Astrocyte of the cerebellum (primary cell): Measurements from ENCODE around the gene HLA-DMB.

Experiments used
- DNase-seq: peaks from one replicate; pipeline ENCODE4 v3.0.0-alpha.2; 2011; ENCODE audit warnings: low read depth
- H3K4me3 ChIP-seq: 2 replicates; pipeline ENCODE4 v1.5.1; 2011; ENCODE audit warnings: mild to moderate bottlenecking, low read depth, low read length, moderate library complexity
- CTCF ChIP-seq: IDR thresholded peaks from 2 replicates; pipeline ENCODE4 v1.5.1; 2012; ENCODE audit warnings: low read length, low read depth, moderate library complexity, mild to moderate bottlenecking; ENCODE audit errors: missing control alignments
- in situ Hi-C: cut with HindIII; loops from 2 replicates; pipeline ENCODE4 v1.10.0; 2017; ENCODE audit warnings: low sequenced_read_pairs

The HLA-DMB gene

GRCh38 chr6:32950010-32950409 lies 9.2 kb upstream of the HLA-DMB start:
- TF ChIP-seq CTCF: no peak
- in situ Hi-C loops: no loop called here
- H3K4me3 ChIP-seq: no peak overlapping the region
- DNase-seq: no peak

GRCh38 chr6:32949113-32949512 lies 8.3 kb upstream of the HLA-DMB start:
- DNase-seq: no peak
- TF ChIP-seq CTCF: no peak
- no peak overlapping the region for H3K4me3 ChIP-seq
- in situ Hi-C loops: loop anchor here (5.0 kb wide), 1 partner anchor 37 kb away; no protein-coding TSS in a partner anchor

GRCh38 chr6:32947552-32948465 lies 7.0 kb upstream of the HLA-DMB start:
- H3K4me3 ChIP-seq: no peak overlapping the region
- in situ Hi-C loops: loop anchor here (5.0 kb wide), 1 partner anchor 36 kb away; no protein-coding TSS in a partner anchor
- TF ChIP-seq CTCF: peak; percentile 60
- no peak for DNase-seq

- TF ChIP-seq CTCF: no peak
- in situ Hi-C loops: loop anchor here (5.0 kb wide), 1 partner anchor 35 kb away; no protein-coding TSS in a partner anchor
- H3K4me3 ChIP-seq: no peak overlapping the region
- no peak for DNase-seq
Observed at GRCh38 chr6:32946893-32947292, 6.1 kb upstream of the HLA-DMB start.

- no peak overlapping the region for H3K4me3 ChIP-seq
- in situ Hi-C loops: loop anchor here (5.0 kb wide), 1 partner anchor 34 kb away; no protein-coding TSS in a partner anchor
- DNase-seq: no peak
- no peak for TF ChIP-seq CTCF
Observed at GRCh38 chr6:32945953-32946352, 5.1 kb upstream of the HLA-DMB start.

GRCh38 chr6:32945108-32945760 lies 4.4 kb upstream of the HLA-DMB start:
- TF ChIP-seq CTCF: no peak
- in situ Hi-C loops: loop anchor here (5.0 kb wide), 1 partner anchor 33 kb away; no protein-coding TSS in a partner anchor
- no peak overlapping the region for H3K4me3 ChIP-seq
- DNase-seq: no peak
